ENCODE results near the gene JAKMIP1.
A peak's percentile ranks its signal among the peaks of the same experiment; 100 is the strongest.
"Not testable (repeated sequence)": the region's sequence is repeated elsewhere in the genome, so short reads cannot be mapped to it uniquely, and the experiment has no call there.

JAKMIP1 gene

GRCh38 chr4:6141021-6141420 lies 59.3 kb downstream of the JAKMIP1 start:
- not testable (repeated sequence) for DNase-seq

GRCh38 chr4:6137747-6138135 lies 62.6 kb downstream of the JAKMIP1 start:
- DNase-seq, result no peak

DNA sequence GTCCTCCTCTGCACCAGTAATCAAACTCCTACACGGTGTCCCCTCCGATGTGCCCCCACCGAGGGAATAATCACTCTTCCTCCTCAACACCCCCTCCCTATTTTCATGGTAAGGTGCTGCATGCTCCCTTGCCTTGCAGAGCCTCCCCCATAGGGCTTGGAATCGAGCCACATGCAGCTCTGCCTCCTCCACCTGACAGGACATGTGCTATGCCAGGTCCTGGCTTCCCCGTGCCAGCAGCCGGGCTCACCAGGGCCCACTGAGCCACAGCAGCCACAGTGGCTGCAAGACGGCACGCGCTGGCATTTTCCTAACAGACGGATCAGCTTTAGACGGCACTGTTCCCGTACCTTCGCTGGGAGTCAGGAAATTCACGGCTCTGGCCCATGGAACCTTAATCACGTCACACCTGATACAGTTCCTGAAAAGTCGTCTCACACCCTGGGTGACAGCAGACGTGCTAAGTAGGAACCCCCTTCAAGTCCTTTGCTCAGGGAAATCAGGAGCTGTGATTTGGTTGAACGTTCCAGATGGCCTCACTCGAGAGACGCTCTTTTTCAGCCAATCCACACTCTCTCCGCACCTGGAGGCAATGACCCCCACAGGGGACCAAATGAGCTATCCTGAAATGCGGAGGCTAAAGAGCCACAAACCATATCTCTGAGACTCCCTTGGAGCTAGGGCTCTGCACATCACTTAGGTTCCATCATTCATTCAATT lies 63.2 kb downstream of the JAKMIP1 start:
- no peak for DNase-seq

DNA sequence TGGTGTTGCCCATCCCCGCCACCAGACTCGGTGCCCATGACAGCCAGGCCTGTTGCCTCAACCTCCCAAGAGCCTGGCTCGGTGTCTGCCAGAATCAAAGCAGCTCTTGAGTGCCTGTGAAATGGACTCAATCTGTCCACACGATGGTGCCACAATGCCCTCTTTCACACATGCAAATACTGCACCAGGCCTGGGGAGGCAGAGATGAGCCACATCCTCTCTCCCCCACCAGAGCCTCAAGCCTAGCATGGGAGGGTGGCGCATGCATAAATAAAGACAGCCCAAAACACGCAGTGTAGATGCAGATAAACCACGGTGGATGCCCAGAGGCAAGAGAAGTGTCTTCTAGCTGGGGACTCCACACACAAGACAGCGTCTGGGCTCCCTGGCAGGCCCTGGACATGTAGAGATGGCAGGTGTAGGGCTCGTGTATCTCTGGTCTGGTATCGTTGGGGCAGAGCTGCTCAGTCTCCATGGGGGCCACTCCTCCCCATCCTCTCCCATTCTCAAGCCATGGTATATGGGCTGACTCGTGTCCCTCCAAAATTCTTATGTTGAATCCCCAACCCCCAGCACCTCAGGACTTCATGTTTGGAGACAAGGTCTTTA lies 65.6 kb downstream of the JAKMIP1 start:
- no peak for DNase-seq

GRCh38 chr4:6132716-6133115 lies 67.6 kb downstream of the JAKMIP1 start:
- DNase-seq, result no peak

- DNase-seq, result peak; percentile 93
Observed at GRCh38 chr4:6128221-6128850, 72.0 kb downstream of the JAKMIP1 start.

- DNase-seq, result no peak
Observed at GRCh38 chr4:6126971-6127745, 73.2 kb downstream of the JAKMIP1 start.

DNA sequence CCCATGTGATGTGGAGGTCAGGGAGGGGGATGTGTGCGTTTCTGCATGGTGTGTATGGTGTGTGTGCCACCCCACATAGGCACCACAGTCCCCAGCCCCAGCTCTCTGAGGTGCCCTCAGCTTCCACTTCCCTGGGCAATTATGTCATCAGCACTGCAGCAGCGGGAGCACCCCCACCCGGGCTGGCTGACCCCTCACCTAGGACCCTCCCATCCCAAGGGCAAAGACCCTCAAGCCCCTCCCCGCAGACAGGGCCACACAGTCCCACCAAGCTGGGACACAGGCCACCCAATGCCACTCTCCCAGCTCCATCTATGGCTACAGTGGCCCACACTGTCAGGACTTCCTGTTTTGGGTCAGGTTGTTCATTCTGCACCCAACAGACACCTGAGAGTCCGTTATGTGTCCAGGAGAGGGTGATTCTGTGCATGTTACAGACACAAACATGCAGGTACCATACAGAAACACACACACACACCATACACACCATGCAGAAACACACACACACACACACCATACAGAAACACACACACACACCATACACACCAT lies 75.2 kb downstream of the JAKMIP1 start:
- no peak for DNase-seq

GRCh38 chr4:6124386-6125102 lies 75.8 kb downstream of the JAKMIP1 start:
- DNase-seq, result no peak

GRCh38 chr4:6123976-6124375 lies 76.4 kb downstream of the JAKMIP1 start:
- no peak for DNase-seq

DNA sequence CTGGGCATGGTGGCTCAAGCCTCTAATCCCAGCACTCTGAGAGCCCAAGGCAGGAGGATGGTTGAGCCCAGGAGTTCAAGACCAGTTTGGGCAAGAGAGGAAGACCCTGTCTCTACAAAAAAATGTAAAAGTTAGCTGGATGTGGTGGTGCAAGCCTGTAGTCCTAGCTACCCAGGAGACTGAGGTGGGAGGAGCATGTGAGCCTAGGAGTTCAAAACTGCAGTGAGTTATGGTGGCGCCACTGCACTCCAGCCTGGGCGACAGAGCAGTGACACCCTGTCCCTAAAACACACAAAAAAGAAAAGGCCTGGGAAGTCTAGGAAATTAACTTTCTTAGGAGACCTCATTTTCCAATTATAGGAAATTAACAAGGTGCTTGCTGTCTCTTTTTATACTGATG lies 76.8 kb downstream of the JAKMIP1 start:
- no peak for DNase-seq

- DNase-seq, result no peak
Observed at GRCh38 chr4:6123116-6123515, 77.2 kb downstream of the JAKMIP1 start.

DNA sequence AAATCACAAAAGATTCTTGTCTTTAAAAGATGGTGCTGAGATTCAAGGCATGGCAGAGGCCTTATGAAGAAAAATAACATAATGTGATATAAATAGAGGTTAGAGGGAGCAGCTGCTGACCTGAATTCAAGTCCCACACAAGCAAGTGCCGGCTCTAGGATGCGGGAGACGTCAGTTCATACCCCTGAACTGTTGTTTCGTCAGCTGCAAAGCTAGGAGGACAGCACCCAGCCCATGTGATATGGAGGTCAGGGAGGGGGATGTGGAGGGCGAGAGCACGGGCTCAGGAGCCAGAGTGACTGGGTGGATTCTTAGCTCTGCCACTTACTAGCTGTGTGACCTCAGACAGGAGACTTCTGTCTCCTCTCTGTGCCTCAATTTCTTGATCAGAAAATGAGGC lies 77.9 kb downstream of the JAKMIP1 start:
- DNase-seq, result no peak

DNA sequence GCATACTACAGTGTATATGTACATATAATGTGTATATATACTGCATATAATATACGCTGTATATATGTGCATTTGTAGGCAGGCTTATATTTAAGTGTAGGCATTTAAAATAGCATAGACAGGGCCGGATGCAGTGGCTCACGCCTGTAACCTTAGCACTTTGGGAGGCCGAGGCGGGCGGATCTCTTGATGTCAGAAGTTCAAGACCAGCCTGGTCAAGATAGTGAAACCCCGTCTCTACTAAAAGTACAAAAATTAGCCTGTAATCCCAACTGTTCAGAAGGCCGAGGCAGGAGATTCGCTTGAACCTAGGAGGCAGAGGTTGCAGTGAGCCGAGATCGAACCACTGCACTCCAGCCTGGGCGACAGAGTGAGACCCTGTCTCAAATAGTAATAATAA lies 78.4 kb downstream of the JAKMIP1 start:
- DNase-seq, result no peak

GRCh38 chr4:6121276-6121850 lies 79.0 kb downstream of the JAKMIP1 start:
- no peak for DNase-seq

GRCh38 chr4:6120361-6120760 lies 80.0 kb downstream of the JAKMIP1 start:
- DNase-seq, result no peak

DNA sequence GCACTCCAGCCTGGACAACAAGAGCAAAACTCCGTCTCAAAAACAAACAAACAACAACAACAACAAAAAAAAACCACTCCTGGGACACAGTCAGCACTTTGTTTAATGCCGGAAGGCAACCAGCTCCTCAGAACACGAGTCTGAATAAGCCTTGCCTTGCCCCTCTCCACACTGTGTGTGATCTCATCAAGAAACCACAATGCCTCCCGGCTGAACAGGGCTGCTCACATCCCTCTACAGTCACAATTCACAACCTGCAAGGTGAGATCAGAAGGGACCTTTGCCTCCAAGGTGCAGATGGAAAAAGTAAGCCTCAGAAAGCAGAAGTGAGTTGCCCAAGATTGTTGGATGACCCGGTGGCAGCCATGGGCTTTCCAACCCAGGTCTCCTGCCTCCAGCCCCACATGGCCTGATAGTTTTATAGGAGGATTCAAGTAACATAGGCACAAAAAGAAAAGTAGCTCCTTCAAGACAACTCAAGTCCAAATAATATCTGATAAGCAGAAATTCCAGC lies 80.8 kb downstream of the JAKMIP1 start:
- no peak for DNase-seq

GRCh38 chr4:6118201-6118600 lies 82.1 kb downstream of the JAKMIP1 start:
- DNase-seq, result no peak

GRCh38 chr4:6116696-6117285 lies 83.6 kb downstream of the JAKMIP1 start:
- DNase-seq, result no peak

GRCh38 chr4:6115746-6116586 lies 84.4 kb downstream of the JAKMIP1 start:
- DNase-seq, result no peak

GRCh38 chr4:6115342-6115741 lies 85.0 kb downstream of the JAKMIP1 start:
- DNase-seq, result no peak

All from retina (tissue), 1 donor.